Hepatocyte (in vitro differentiated cells): ENCODE measurements around the gene MAGI2.

Experiments
- CTCF ChIP-seq: fragments of 200-600 bp; sonication (generic); IDR thresholded peaks from 2 replicates; pipeline ENCODE4 v1.5.1; 2016; ENCODE audit warnings: antibody characterized with exemption, mild to moderate bottlenecking; ENCODE audit not compliant: poor library complexity
- EZH2 ChIP-seq: fragments of 200-600 bp; sonication (generic); IDR thresholded peaks from 2 replicates; pipeline ENCODE4 v1.6.1; 2016; ENCODE audit warnings: antibody characterized with exemption, mild to moderate bottlenecking, borderline replicate concordance

DNA sequence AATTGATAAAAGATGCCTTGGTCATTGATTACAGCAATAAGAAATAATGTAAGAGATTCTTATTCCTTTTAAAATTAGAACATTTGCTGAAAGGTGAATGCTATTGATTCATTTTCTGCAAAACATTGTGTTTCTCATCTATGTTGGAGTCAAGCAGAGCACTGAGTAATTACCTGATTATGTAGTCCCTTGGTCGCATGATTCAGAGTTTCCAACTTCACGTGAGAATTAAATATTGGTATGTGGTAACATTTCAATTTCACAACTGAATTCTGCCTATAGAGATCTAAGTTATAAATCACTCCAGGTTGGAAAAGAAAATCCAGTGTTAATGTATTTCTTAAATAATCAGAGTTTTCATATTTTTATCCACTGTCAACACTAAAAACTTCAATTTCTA, 953.5 kb downstream of the MAGI2 start:
- no peak for TF ChIP-seq CTCF
- TF ChIP-seq EZH2 = no peak
